ENCODE results near the gene ECT2L.

ECT2L gene

GRCh38 chr6:138803331-138803730 lies 7.4 kb downstream of the ECT2L start:
- DNase-seq (ENCODE audit: low read depth): no peak
- no peak overlapping the region for H3K4me3 ChIP-seq (ENCODE audit: low read length)
- no peak for TF ChIP-seq CTCF (IDR thresholded peaks at IDR 0.05; ENCODE audit: insufficient read depth, low read depth, low read length, missing control alignments)

- no peak for TF ChIP-seq CTCF (IDR thresholded peaks at IDR 0.05; ENCODE audit: insufficient read depth, low read depth, low read length, missing control alignments)
- H3K4me3 ChIP-seq (ENCODE audit: low read length): no peak overlapping the region
- DNase-seq (ENCODE audit: low read depth): no peak
Observed at GRCh38 chr6:138803861-138804260, 8.0 kb downstream of the ECT2L start.

GRCh38 chr6:138805016-138805765 lies 9.3 kb downstream of the ECT2L start:
- H3K4me3 ChIP-seq (ENCODE audit: low read length): no peak overlapping the region
- DNase-seq (ENCODE audit: low read depth): no peak
- no peak for TF ChIP-seq CTCF (IDR thresholded peaks at IDR 0.05; ENCODE audit: insufficient read depth, low read depth, low read length, missing control alignments)

GRCh38 chr6:138806889-138807288 lies 11.0 kb downstream of the ECT2L start:
- TF ChIP-seq CTCF (IDR thresholded peaks at IDR 0.05; ENCODE audit: insufficient read depth, low read depth, low read length, missing control alignments): no peak
- DNase-seq (ENCODE audit: low read depth): no peak

GRCh38 chr6:138809677-138810076 lies 13.8 kb downstream of the ECT2L start:
- no peak for DNase-seq (ENCODE audit: low read depth)
- no peak for TF ChIP-seq CTCF (IDR thresholded peaks at IDR 0.05; ENCODE audit: insufficient read depth, low read depth, low read length, missing control alignments)
- H3K4me3 ChIP-seq (ENCODE audit: low read length): no peak overlapping the region

More at GRCh38 chr6:138806889-138807288, 11.0 kb downstream of the ECT2L start:
- H3K4me3 ChIP-seq (ENCODE audit: low read length): no peak overlapping the region

- no peak for TF ChIP-seq CTCF (IDR thresholded peaks at IDR 0.05; ENCODE audit: insufficient read depth, low read depth, low read length, missing control alignments)
- DNase-seq (ENCODE audit: low read depth): no peak
- H3K4me3 ChIP-seq (ENCODE audit: low read length): no peak overlapping the region
Observed at GRCh38 chr6:138811866-138812265, 16.0 kb downstream of the ECT2L start.

Measured in epithelial cell of esophagus (primary cell).